ENCODE results near the gene PCLAF.
"Not testable (repeated sequence)": the region's sequence is repeated elsewhere in the genome, so short reads cannot be mapped to it uniquely, and the experiment has no call there.

The PCLAF gene

GRCh38 chr15:64381000-64381751 lies at the start of gene PCLAF:
Gene PCLAF, minus strand, starts transcription at chr15:64381441. Its CDS starts 70 bp downstream, at chr15:64381371.
- peak; percentile 94 for DNase-seq

GRCh38 chr15:64430000-64430735 lies 48.9 kb upstream of the PCLAF start:
- peak; percentile 6 for DNase-seq

GRCh38 chr15:64429448-64429847 lies 48.2 kb upstream of the PCLAF start:
- no peak for DNase-seq

GRCh38 chr15:64426845-64427465 lies 45.7 kb upstream of the PCLAF start:
- peak; percentile 7 for DNase-seq

- DNase-seq: no peak
Measured at GRCh38 chr15:64425221-64425620, 44.0 kb upstream of the PCLAF start.

GRCh38 chr15:64423970-64424369 lies 42.7 kb upstream of the PCLAF start:
- DNase-seq: no peak

GRCh38 chr15:64422697-64423096 lies 41.5 kb upstream of the PCLAF start:
- no peak for DNase-seq

GRCh38 chr15:64412216-64412615 lies 31.0 kb upstream of the PCLAF start:
- DNase-seq: no peak

GRCh38 chr15:64400583-64400982 lies 19.3 kb upstream of the PCLAF start:
- DNase-seq: no peak

- DNase-seq: no peak
Measured at GRCh38 chr15:64398575-64398974, 17.3 kb upstream of the PCLAF start.

- DNase-seq: no peak
Measured at GRCh38 chr15:64396789-64397188, 15.5 kb upstream of the PCLAF start.

- not testable (repeated sequence) for DNase-seq
Measured at GRCh38 chr15:64392471-64392870, 11.2 kb upstream of the PCLAF start.

- no peak for DNase-seq
Measured at GRCh38 chr15:64389036-64389435, 7.8 kb upstream of the PCLAF start.

GRCh38 chr15:64387562-64388168 lies 6.4 kb upstream of the PCLAF start, which contains the start of gene TRIP4:
Gene TRIP4, plus strand, starts transcription at chr15:64387836. Its CDS starts 28 bp downstream, at chr15:64387864.
- DNase-seq: peak; percentile 95

GRCh38 chr15:64386291-64386690 lies 5.0 kb upstream of the PCLAF start:
- DNase-seq: no peak

- DNase-seq: no peak
Measured at GRCh38 chr15:64383760-64384159, 2.5 kb upstream of the PCLAF start.

- DNase-seq: not testable (repeated sequence)
Measured at GRCh38 chr15:64380130-64380870, 941 bp downstream of the PCLAF start.

GRCh38 chr15:64379216-64379960 lies 1.9 kb downstream of the PCLAF start:
- DNase-seq: peak; percentile 64

- DNase-seq: no peak
Measured at GRCh38 chr15:64373360-64373759, 7.9 kb downstream of the PCLAF start.

- not testable (repeated sequence) for DNase-seq
Measured at GRCh38 chr15:64371383-64371782, 9.9 kb downstream of the PCLAF start.

GRCh38 chr15:64369078-64369607 lies 12.1 kb downstream of the PCLAF start:
- DNase-seq: no peak
